K562 (cell line): ENCODE results near the gene AMMECR1L. TPM values are rescaled to one million over a fixed set of nuclear protein-coding genes. Genes with fewer than 3 reads are reported as not detected.

Experiments used
- BACH1 ChIP-seq: fragments of 200-800 bp; sonication (Bioruptor generic); IDR thresholded peaks from 2 replicates; pipeline ENCODE4 v1.6.1; 2016; ENCODE audit warnings: missing genetic modification characterization, missing compliant biosample characterization
- DIDO1 ChIP-seq: fragments of 450-650 bp; IDR thresholded peaks from 2 replicates; pipeline ENCODE4 v1.6.1; 2016; ENCODE audit warnings: low read depth, missing biosample characterization, missing genetic modification characterization
- HDGF ChIP-seq: fragments of 450-650 bp; IDR thresholded peaks from 2 replicates; pipeline ENCODE4 v1.6.1; 2016
- RHOXF2B ChIP-seq: fragments of 250-450 bp; sonication (Bioruptor Pico); conservative IDR thresholded peaks from 2 replicates; pipeline ENCODE4 v1.5.1; 2021
- SIN3B ChIP-seq: fragments of 450-650 bp; IDR thresholded peaks from 2 replicates; pipeline ENCODE4 v1.6.1; 2017; ENCODE audit warnings: low read depth, mild to moderate bottlenecking, moderate library complexity
- SMARCC2 ChIP-seq: fragments of 450-650 bp; IDR thresholded peaks from 2 replicates; pipeline ENCODE4 v1.6.1; 2017; ENCODE audit warnings: antibody characterized with exemption, moderate library complexity, mild to moderate bottlenecking, low read depth
- YBX1 ChIP-seq: fragments of 450-650 bp; IDR thresholded peaks from 2 replicates; pipeline ENCODE4 v1.7.1; 2016; ENCODE audit warnings: mild to moderate bottlenecking
- ZNF347 ChIP-seq: fragments of 450-650 bp; formaldehyde crosslinking; IDR thresholded peaks from 2 replicates; pipeline ENCODE4 v1.4.0; 2020; ENCODE audit warnings: low read depth, mild to moderate bottlenecking, moderate library complexity
- ZNF507 ChIP-seq: conservative IDR thresholded peaks from 2 replicates; pipeline ENCODE4 v1.6.1; 2017; ENCODE audit warnings: missing genetic modification characterization, missing compliant biosample characterization
- polyA plus RNA-seq, 8 experiments: library from polyadenylated mRNA; depleted of rRNA in 4 of 8; stranded (reverse) in 5 of 8; unstranded in 3 of 8; fragments of >200 nt; fragmentation: Nextera tagmentation in 2 of 8; fragmentation: Illumina TruSeq in 1 of 8; extraction: Ambion mirVana in 2 of 8; extraction: Trizol in 1 of 8; gene quantifications; 2 replicates each; pipeline versions ENCODE4 v1.2.1 to v1.2.3, GENCODE V29; 2011 to 2014; ENCODE audit warnings: inconsistent platforms in 1 of 8, missing spikeins in 1 of 8
- total RNA-seq, 7 experiments: library from RNA; depleted of rRNA in 6 of 7; stranded (reverse); fragments of >200 nt in 6 of 7; fragmentation: Illumina TruSeq in 2 of 7; extraction: Trizol in 2 of 7; gene quantifications; 2 replicates each; pipeline versions ENCODE4 v1.2.1 to v1.2.3, GENCODE V29; 2011 to 2021; ENCODE audit warnings: low replicate concordance in 1 of 7
- TF ChIP-seq, protein P1 (sequence below): fragments of 450-650 bp; IDR thresholded peaks from 2 replicates; pipeline ENCODE4 v1.6.1; 2016
- TF ChIP-seq, protein P2 (sequence below): fragments of 450-650 bp; formaldehyde crosslinking; IDR thresholded peaks from 2 replicates; pipeline ENCODE4 v1.4.0; 2020; ENCODE audit warnings: mild to moderate bottlenecking
- TF ChIP-seq, protein P3 (sequence below): fragments of 250-450 bp; sonication (Bioruptor Pico); IDR thresholded peaks from 2 replicates; pipeline ENCODE4 v1.8.0; 2022; ENCODE audit warnings: inconsistent platforms, mild to moderate bottlenecking, moderate library complexity, borderline replicate concordance
- TF ChIP-seq, protein P4 (sequence below), 2 experiments: IDR thresholded peaks in 1 of 2; conservative IDR thresholded peaks in 1 of 2; 2 replicates each; pipeline ENCODE4 v1.6.1; 2016; ENCODE audit warnings: low read depth in 2 of 2, mild to moderate bottlenecking in 1 of 2, missing compliant biosample characterization in 1 of 2, missing genetic modification characterization in 1 of 2, moderate library complexity in 1 of 2
- TF ChIP-seq, protein P5 (sequence below): fragments of 450-650 bp; conservative IDR thresholded peaks from 2 replicates; pipeline ENCODE4 v1.6.1; 2016; ENCODE audit warnings: missing genetic modification characterization, low read depth, mild to moderate bottlenecking, missing compliant biosample characterization, moderate library complexity
- TF ChIP-seq, protein P6 (sequence below): fragments of 250-450 bp; sonication (Bioruptor Pico); IDR thresholded peaks from 2 replicates; pipeline ENCODE4 v1.8.0; 2022; ENCODE audit warnings: inconsistent platforms

AMMECR1L gene
- total and polyA plus RNA-seq, 9 of the 15 experiments (the other 6 are each of a cell fraction or from before 2014, with no cell fraction given): 3.7 to 15.3 (median 9.1) TPM

DNA sequence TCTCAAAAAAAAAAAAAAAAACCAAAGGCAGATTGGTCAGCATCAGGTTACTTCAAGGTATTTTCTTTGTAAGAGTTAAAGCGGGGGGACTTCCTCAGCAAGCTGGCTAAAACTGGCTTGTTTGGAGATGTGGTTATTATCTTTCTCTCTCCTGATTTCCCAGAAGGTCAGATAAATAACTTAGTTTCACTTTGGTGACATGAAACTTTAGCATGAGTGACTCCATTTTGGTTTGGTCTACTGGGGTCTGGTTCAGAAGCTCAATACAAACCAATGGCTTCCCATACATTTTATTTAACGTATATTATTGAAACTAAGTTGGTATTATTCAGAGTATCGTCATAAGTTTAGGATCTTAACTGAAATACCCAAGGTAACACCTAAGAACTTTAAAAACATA lies 41.6 kb upstream of the AMMECR1L start (continued):
- TF ChIP-seq, protein P1, sequence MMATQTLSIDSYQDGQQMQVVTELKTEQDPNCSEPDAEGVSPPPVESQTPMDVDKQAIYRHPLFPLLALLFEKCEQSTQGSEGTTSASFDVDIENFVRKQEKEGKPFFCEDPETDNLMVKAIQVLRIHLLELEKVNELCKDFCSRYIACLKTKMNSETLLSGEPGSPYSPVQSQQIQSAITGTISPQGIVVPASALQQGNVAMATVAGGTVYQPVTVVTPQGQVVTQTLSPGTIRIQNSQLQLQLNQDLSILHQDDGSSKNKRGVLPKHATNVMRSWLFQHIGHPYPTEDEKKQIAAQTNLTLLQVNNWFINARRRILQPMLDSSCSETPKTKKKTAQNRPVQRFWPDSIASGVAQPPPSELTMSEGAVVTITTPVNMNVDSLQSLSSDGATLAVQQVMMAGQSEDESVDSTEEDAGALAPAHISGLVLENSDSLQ: no peak; the same call in 1 of the 2 replicates
- TF ChIP-seq ZNF347 (peak; percentile 74; the same call in 1 of the 2 replicates), BACH1 (tag) (peak; percentile 93), DIDO1 (peak; percentile 81), SIN3B (no peak), SMARCC2 (no peak), YBX1 (no peak), HDGF (no peak), RHOXF2B (peak; percentile 83; the same call in 1 of the 2 replicates), ZNF507 (tag) (peak; percentile 24; the same call in 1 of the 2 replicates)
- TF ChIP-seq, protein P2, sequence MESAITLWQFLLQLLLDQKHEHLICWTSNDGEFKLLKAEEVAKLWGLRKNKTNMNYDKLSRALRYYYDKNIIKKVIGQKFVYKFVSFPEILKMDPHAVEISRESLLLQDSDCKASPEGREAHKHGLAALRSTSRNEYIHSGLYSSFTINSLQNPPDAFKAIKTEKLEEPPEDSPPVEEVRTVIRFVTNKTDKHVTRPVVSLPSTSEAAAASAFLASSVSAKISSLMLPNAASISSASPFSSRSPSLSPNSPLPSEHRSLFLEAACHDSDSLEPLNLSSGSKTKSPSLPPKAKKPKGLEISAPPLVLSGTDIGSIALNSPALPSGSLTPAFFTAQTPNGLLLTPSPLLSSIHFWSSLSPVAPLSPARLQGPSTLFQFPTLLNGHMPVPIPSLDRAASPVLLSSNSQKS (CRISPR knock-in tag): peak; percentile 90
- TF ChIP-seq, protein P3, sequence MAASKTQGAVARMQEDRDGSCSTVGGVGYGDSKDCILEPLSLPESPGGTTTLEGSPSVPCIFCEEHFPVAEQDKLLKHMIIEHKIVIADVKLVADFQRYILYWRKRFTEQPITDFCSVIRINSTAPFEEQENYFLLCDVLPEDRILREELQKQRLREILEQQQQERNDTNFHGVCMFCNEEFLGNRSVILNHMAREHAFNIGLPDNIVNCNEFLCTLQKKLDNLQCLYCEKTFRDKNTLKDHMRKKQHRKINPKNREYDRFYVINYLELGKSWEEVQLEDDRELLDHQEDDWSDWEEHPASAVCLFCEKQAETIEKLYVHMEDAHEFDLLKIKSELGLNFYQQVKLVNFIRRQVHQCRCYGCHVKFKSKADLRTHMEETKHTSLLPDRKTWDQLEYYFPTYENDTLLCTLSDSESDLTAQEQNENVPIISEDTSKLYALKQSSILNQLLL (CRISPR knock-in tag): no peak
- TF ChIP-seq, protein P4, sequence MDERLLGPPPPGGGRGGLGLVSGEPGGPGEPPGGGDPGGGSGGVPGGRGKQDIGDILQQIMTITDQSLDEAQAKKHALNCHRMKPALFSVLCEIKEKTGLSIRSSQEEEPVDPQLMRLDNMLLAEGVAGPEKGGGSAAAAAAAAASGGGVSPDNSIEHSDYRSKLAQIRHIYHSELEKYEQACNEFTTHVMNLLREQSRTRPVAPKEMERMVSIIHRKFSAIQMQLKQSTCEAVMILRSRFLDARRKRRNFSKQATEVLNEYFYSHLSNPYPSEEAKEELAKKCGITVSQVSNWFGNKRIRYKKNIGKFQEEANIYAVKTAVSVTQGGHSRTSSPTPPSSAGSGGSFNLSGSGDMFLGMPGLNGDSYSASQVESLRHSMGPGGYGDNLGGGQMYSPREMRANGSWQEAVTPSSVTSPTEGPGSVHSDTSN (CRISPR knock-in tag; IDR thresholded peaks at IDR 0.05; ENCODE audit: low read depth): no peak
- TF ChIP-seq, protein P4 (tag; conservative IDR thresholded peaks at IDR 0.05; ENCODE audit: low read depth): peak; percentile 56; the same call in 1 of the 2 replicates
- TF ChIP-seq, protein P5, sequence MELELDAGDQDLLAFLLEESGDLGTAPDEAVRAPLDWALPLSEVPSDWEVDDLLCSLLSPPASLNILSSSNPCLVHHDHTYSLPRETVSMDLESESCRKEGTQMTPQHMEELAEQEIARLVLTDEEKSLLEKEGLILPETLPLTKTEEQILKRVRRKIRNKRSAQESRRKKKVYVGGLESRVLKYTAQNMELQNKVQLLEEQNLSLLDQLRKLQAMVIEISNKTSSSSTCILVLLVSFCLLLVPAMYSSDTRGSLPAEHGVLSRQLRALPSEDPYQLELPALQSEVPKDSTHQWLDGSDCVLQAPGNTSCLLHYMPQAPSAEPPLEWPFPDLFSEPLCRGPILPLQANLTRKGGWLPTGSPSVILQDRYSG (tag): peak; percentile 97
- TF ChIP-seq, protein P6, sequence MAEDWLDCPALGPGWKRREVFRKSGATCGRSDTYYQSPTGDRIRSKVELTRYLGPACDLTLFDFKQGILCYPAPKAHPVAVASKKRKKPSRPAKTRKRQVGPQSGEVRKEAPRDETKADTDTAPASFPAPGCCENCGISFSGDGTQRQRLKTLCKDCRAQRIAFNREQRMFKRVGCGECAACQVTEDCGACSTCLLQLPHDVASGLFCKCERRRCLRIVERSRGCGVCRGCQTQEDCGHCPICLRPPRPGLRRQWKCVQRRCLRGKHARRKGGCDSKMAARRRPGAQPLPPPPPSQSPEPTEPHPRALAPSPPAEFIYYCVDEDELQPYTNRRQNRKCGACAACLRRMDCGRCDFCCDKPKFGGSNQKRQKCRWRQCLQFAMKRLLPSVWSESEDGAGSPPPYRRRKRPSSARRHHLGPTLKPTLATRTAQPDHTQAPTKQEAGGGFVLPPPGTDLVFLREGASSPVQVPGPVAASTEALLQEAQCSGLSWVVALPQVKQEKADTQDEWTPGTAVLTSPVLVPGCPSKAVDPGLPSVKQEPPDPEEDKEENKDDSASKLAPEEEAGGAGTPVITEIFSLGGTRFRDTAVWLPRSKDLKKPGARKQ (CRISPR knock-in tag): peak; percentile 88
